GM12878 (cell line): ENCODE measurements around the gene THOC1. TPM values are rescaled to one million over a fixed set of nuclear protein-coding genes. Genes with fewer than 3 reads are reported as not detected.

ENCODE experiments used
- CREB1 ChIP-seq: IDR thresholded peaks from 2 replicates; pipeline ENCODE4 v1.6.1; 2012; ENCODE audit warnings: low read depth, mild to moderate bottlenecking, inconsistent platforms
- EGR1 ChIP-seq, 2 experiments: IDR thresholded peaks; 1 replicate in 1 of 2; 2 replicates in 1 of 2; pipeline ENCODE4 v1.6.1; 2011 to 2012; ENCODE audit warnings: low read depth in 2 of 2, low read length in 2 of 2, borderline replicate concordance in 1 of 2, mild to moderate bottlenecking in 1 of 2, moderate library complexity in 1 of 2
- SIN3A ChIP-seq: IDR thresholded peaks from 2 replicates; pipeline ENCODE4 v1.6.1; 2012; ENCODE audit warnings: low read depth, low read length, improper control_type of control experiment
- polyA plus RNA-seq, 11 experiments: library from polyadenylated mRNA; depleted of rRNA in 4 of 11; unstranded in 6 of 11; stranded (reverse) in 5 of 11; fragments of >200 nt; fragmentation: Nextera tagmentation in 4 of 11; fragmentation: Illumina TruSeq in 1 of 11; extraction: Ambion mirVana in 4 of 11; extraction: Trizol in 1 of 11; gene quantifications; 1 replicate in 1 of 11; 2 replicates in 10 of 11; pipeline versions ENCODE4 v1.2.1 to v1.2.3, GENCODE V29; 2011 to 2016; ENCODE audit warnings: inconsistent platforms in 2 of 11, missing spikeins in 2 of 11, low read depth in 1 of 11
- total RNA-seq, 4 experiments: library from RNA; depleted of rRNA in 3 of 4; stranded (reverse); fragments of >200 nt in 3 of 4; fragmentation: Illumina TruSeq in 1 of 4; extraction: Trizol in 1 of 4; gene quantifications; 2 replicates each; pipeline versions ENCODE4 v1.2.1 to v1.2.3, GENCODE V29; 2013 to 2021
- TF ChIP-seq, protein P1 (sequence below): IDR thresholded peaks from 2 replicates; pipeline ENCODE4 v1.6.1; 2012; ENCODE audit warnings: low read depth, low read length, improper control_type of control experiment
- TF ChIP-seq, protein P2 (sequence below): IDR thresholded peaks from 2 replicates; pipeline ENCODE4 v1.6.1; 2012; ENCODE audit warnings: improper control_type of control experiment, low read depth, low read length; ENCODE audit not compliant: insufficient replicate concordance
- TF ChIP-seq, protein P3 (sequence below): fragments of 450-650 bp; IDR thresholded peaks from 2 replicates; pipeline ENCODE4 v1.6.1; 2017; ENCODE audit warnings: antibody characterized with exemption, mild to moderate bottlenecking, moderate library complexity

Gene THOC1
- total and polyA plus RNA-seq, 10 of the 15 experiments (the other 5 are each of a cell fraction or from before 2014, with no cell fraction given), result 32.8 to 99.8 (median 49.0) TPM

DNA sequence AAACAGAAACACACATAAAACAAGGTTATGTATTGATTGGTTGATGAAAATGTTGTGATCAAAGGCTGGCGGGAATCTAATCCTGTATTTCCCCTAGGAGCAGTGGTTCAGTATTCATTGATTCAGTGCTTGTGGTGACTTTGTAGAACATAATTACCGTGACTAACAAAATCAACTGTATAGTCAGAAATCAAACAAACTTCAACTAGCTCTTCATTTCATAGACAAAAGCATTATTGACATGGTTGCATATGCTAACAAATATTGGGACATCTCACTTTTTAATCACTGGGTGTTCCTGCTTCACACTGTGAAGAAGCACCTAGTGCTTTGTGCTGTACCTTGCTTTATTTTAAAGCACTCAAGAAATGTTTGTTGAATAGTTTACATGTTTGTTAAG, 68.1 kb downstream of the THOC1 start (continued):
- TF ChIP-seq, protein P1, sequence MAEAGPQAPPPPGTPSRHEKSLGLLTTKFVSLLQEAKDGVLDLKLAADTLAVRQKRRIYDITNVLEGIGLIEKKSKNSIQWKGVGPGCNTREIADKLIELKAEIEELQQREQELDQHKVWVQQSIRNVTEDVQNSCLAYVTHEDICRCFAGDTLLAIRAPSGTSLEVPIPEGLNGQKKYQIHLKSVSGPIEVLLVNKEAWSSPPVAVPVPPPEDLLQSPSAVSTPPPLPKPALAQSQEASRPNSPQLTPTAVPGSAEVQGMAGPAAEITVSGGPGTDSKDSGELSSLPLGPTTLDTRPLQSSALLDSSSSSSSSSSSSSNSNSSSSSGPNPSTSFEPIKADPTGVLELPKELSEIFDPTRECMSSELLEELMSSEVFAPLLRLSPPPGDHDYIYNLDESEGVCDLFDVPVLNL, result no peak
- TF ChIP-seq SIN3A (no peak), CREB1 (no peak), EGR1 (IDR thresholded peaks at IDR 0.05; ENCODE audit: borderline replicate concordance in 1 of 2, low read depth in 2 of 2, low read length in 2 of 2) (no peak)
- TF ChIP-seq, protein P2, sequence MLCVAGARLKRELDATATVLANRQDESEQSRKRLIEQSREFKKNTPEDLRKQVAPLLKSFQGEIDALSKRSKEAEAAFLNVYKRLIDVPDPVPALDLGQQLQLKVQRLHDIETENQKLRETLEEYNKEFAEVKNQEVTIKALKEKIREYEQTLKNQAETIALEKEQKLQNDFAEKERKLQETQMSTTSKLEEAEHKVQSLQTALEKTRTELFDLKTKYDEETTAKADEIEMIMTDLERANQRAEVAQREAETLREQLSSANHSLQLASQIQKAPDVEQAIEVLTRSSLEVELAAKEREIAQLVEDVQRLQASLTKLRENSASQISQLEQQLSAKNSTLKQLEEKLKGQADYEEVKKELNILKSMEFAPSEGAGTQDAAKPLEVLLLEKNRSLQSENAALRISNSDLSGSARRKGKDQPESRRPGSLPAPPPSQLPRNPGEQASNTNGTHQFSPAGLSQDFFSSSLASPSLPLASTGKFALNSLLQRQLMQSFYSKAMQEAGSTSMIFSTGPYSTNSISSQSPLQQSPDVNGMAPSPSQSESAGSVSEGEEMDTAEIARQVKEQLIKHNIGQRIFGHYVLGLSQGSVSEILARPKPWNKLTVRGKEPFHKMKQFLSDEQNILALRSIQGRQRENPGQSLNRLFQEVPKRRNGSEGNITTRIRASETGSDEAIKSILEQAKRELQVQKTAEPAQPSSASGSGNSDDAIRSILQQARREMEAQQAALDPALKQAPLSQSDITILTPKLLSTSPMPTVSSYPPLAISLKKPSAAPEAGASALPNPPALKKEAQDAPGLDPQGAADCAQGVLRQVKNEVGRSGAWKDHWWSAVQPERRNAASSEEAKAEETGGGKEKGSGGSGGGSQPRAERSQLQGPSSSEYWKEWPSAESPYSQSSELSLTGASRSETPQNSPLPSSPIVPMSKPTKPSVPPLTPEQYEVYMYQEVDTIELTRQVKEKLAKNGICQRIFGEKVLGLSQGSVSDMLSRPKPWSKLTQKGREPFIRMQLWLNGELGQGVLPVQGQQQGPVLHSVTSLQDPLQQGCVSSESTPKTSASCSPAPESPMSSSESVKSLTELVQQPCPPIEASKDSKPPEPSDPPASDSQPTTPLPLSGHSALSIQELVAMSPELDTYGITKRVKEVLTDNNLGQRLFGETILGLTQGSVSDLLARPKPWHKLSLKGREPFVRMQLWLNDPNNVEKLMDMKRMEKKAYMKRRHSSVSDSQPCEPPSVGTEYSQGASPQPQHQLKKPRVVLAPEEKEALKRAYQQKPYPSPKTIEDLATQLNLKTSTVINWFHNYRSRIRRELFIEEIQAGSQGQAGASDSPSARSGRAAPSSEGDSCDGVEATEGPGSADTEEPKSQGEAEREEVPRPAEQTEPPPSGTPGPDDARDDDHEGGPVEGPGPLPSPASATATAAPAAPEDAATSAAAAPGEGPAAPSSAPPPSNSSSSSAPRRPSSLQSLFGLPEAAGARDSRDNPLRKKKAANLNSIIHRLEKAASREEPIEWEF, result no peak
- TF ChIP-seq, protein P3, sequence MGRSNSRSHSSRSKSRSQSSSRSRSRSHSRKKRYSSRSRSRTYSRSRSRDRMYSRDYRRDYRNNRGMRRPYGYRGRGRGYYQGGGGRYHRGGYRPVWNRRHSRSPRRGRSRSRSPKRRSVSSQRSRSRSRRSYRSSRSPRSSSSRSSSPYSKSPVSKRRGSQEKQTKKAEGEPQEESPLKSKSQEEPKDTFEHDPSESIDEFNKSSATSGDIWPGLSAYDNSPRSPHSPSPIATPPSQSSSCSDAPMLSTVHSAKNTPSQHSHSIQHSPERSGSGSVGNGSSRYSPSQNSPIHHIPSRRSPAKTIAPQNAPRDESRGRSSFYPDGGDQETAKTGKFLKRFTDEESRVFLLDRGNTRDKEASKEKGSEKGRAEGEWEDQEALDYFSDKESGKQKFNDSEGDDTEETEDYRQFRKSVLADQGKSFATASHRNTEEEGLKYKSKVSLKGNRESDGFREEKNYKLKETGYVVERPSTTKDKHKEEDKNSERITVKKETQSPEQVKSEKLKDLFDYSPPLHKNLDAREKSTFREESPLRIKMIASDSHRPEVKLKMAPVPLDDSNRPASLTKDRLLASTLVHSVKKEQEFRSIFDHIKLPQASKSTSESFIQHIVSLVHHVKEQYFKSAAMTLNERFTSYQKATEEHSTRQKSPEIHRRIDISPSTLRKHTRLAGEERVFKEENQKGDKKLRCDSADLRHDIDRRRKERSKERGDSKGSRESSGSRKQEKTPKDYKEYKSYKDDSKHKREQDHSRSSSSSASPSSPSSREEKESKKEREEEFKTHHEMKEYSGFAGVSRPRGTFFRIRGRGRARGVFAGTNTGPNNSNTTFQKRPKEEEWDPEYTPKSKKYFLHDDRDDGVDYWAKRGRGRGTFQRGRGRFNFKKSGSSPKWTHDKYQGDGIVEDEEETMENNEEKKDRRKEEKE, result no peak
